Cardiac ventricle fibroblast (primary cell): Measurements from ENCODE around the gene COQ8B. TPM values are rescaled to one million over a fixed set of nuclear protein-coding genes. Genes with fewer than 3 reads are reported as not detected.

Experiments
- total RNA-seq: library from RNA; depleted of rRNA; stranded (reverse); fragments of >200 nt; gene quantifications from 2 replicates; pipeline ENCODE4 v1.2.3, GENCODE V29; 2015

Gene COQ8B
- total RNA-seq: 26.9 and 28.0 TPM in 2 replicates

DNA sequence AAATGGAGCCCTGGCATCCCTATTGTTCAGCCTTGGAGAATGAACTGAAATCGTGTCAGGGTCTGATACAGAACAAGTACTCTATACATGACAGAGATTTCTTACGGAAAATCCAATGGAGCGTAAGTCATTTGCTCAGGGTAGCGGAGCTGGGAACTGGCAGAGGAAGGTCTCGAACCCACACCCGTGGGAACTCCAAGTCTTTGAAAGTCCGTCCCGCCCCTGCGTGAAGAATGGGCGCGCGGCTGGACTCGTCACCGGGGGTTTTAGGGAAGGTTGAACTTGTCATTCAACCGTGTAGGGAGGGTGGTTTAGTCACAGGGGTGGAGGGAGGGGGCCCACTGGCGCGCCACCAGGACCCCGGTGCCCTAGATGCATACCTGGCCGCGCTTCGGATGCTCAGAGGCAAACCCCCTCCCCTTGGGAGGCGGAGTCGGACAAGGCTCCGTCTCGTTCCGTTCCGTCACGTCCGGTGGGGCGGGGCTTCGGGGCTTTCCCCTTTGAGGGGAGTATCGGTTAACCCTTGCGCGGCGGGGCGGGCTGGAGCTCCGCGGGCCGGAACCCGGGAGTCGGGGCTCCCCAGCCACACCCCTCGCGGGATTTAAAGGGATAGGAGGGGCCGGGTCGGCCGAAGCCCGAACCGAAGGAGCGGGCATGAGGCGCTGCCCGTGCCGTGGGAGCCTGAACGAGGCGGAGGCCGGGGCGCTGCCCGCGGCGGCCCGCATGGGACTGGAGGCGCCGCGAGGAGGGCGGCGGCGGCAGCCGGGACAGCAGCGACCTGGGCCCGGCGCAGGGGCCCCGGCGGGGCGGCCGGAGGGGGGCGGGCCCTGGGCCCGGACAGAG lies at the start of gene COQ8B, which contains the start of gene ITPKC:
COQ8B (minus strand) TSS at position 405 of the 843 bp plus-strand sequence. CDS start 2,254 bp downstream, outside the sequence.
ITPKC (plus strand) TSS at position 631 of the 843 bp plus-strand sequence; CDS start at position 655, 24 bp downstream.

DNA sequence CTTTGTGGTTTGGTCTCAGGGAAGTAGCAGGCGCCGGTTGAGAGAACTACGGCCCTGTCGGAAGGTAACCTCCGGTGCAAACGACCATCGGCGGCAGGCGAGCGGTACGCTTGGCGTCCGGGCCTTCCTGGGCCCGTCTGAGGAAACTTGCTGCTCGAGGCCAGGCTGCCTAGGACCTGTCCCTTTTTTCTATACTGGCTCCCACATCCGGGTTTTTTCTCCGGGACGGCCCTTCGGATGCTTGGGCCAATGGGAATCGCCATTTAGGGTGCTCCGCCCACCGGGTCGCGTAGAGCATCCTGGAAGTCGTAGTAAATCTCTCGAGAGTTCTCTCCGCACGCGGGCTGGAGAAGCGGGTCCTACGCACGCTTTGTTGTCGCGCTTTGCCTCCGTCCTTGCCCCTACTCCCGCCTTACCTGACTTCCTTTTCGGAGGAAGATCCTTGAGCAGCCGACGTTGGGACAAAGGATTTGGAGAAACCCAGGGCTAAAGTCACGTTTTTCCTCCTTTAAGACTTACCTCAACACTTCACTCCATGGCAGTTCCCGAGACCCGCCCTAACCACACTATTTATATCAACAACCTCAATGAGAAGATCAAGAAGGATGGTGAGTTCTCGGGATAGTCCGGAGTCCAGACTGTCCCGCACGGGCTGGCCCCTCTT lies 34.3 kb upstream of the COQ8B start, which contains the start of gene SNRPA:
SNRPA (plus strand) TSS at position 330 of the 664 bp plus-strand sequence; CDS start at position 536, 206 bp downstream.

GRCh38 chr19:40750058-40750873 lies 33.6 kb upstream of the COQ8B start, which contains the start of gene ACTMAP:
Gene ACTMAP (minus strand): TSS chr19:40750477. CDS start chr19:40749803, 674 bp downstream.

DNA sequence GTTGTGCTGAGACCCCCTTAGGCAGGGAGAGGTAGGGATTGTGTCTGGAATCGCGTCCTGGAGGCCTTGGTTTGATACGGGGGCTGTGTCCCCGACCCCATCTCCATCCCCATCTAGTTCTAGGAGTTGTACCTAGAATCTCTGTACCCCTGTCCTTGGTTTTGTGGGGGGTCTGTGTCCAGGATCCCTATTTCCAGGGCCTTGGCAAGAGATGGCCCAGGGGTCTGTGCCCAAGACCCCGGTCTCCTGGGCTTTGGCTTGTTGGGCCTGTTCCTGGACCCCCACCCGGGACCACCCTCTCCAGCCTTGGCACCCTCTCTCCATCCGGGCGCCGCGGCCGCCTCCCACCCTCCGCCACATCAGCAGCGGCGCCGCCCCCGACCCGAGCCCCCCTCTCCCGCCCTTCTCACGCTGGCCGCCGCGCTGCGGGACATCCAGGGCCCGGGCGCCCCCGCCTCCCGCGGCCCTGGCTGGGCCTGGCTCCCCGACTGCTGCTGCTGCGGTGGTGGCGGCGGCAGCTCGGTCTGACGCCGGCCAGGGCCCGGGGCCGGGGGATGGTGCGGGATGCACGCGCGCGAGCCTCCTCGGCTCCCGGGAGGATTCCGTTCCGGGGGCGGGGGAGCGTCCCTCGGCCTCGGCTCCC lies 26.5 kb downstream of the COQ8B start, which contains the start of gene NUMBL:
NUMBL (minus strand) TSS at position 602 of the 643 bp plus-strand sequence; CDS start at position 434, 168 bp downstream.

Other genes starting within 250 kb of the COQ8B start
- 1.5 and 5.0 TPM in 2 replicates for gene SPTBN4, start 249.9 kb downstream of the COQ8B start, total RNA-seq
- 25.0 and 28.8 TPM in 2 replicates for gene SHKBP1, start 140.0 kb downstream of the COQ8B start, total RNA-seq
- gene LTBP4, start 115.5 kb downstream of the COQ8B start, total RNA-seq: 119 and 120 TPM in 2 replicates
- gene NUMBL, start 26.2 kb downstream of the COQ8B start, total RNA-seq: 61.5 and 151 TPM in 2 replicates
- gene ITPKC, start 226 bp upstream of the COQ8B start, total RNA-seq: 30.0 and 30.8 TPM in 2 replicates
- 5.6 and 5.9 TPM in 2 replicates for gene ACTMAP, start 33.6 kb upstream of the COQ8B start, total RNA-seq
- gene SNRPA, start 34.3 kb upstream of the COQ8B start, total RNA-seq: 38.7 and 40.8 TPM in 2 replicates
- 2.6 TPM in 1 of 2 replicates, not detected in the other for gene MIA, start 58.6 kb upstream of the COQ8B start, total RNA-seq
- gene RAB4B, start 61.4 kb upstream of the COQ8B start, total RNA-seq: 15.2 and 16.0 TPM in 2 replicates
- 53.7 and 63.7 TPM in 2 replicates for gene EGLN2, start 82.3 kb upstream of the COQ8B start, total RNA-seq
- gene CYP2A6, start 133.6 kb upstream of the COQ8B start, total RNA-seq: not detected in 2 replicates
- not detected in 2 replicates for gene CYP2A7, start 165.3 kb upstream of the COQ8B start, total RNA-seq